ENCODE data around the gene STXBP5.
"Not testable (repeated sequence)": the region's sequence is repeated elsewhere in the genome, so short reads cannot be mapped to it uniquely, and the experiment has no call there.

Gene STXBP5

DNA sequence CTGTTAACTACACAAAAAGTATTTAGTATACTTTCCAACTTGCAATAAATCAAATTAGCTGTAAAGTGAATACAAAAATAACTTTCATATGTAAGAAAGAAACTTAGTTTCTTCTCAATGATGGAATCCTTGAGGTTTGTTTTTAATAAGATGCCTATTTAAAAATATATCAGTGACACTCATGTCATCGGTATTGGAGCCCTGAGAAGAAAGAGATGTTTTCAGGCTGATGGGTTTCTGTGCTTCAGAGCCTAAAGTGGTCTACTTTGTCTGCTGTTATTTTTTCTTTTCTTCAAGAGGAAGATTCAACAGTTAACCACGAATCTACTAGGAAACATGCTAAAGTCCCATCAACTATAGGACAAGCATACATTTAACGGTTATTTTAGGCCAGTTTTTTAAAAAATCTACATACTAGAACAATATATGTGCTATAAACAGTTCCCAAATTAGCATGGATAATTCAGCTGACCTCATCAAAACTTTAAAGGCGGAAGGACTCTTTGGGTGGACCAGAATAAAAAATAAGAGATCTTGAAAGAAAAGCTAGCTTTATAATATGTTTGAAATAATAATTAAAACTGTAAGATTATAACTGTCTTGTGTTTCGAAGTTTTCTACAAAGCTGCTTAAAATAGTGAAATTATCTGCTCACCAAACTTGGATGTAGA lies 157.2 kb downstream of the STXBP5 start:
- in situ Hi-C loops (cut with MboI; ENCODE audit: low sequenced_read_pairs): no loop called here

DNA sequence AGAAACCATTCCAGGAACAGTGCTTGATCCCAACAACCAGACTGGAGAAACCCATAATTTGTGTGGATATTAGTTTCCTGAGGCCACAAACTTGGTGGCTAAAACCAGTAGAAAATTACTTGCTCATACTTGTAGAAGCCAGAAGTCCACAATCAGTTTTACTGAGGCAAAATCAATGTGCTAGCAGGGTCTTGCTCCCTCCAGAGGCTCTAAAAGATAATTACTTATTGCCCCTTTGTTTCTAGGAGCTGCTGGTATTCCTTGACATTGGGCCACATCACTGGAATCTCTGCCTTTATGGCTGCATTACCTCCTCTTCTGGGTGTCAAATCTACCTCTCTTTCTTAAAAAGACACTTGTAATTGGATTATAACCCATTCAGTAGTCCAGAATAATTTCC lies 162.1 kb downstream of the STXBP5 start:
- in situ Hi-C loops (cut with MboI; ENCODE audit: low sequenced_read_pairs): no loop called here

DNA sequence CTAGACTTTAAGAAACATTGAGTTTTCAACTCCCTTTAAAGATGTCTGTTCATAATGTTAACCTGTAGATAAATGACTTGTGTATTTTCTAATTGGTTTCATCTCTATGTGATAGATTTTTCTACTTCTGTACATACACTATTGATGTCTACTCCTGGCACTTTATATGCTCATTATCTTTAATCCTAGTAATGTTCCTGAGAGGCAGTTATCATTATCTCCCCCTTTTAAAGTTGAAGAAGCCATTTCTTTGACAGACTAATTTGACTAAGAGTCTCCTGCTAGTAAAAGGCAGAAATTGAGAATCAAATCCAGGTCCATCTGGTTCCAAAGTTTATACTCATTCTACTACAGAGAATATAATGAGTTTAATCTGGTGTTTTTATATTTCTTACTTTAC lies 167.1 kb downstream of the STXBP5 start:
- in situ Hi-C loops (cut with MboI; ENCODE audit: low sequenced_read_pairs): no loop called here

DNA sequence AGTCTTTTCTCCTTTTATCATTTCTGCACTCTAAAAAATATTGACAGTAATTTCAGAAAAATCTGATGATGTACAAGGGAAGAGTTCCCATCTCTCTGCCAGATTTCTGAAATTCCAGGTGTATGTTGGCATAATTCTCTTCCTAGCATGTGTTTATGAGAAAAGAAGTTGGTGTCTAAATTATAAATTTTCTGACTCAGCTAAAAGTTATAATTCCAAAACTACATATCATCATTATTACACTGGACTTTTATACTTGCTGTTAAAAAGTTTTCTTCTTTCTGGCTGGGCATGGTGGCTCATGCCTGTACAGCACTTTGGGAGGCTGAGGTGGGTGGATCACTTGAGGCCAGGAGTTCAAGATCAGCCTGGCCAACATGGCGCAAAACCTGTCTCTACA lies 168.6 kb downstream of the STXBP5 start:
- in situ Hi-C loops (cut with MboI; ENCODE audit: low sequenced_read_pairs): no loop called here

DNA sequence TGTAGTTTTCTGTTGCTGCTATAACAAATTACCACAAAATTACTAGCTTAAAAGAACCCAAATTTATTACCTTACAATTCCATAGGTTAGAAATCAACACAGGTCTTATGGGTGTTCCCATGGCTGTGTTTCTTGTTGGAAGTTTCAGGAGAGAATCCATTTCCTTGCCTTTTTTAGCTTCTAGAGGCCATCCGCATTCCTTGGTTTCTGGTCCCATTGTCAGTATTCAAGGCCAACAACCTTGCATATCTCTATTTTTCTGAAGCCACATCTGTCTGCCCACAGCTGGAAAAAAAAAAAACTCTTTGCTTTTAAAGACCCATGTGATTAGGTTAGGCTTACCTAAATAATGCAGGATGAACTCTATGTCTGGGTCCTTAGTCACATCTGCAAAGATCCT lies 174.6 kb downstream of the STXBP5 start:
- in situ Hi-C loops (cut with MboI; ENCODE audit: low sequenced_read_pairs): no loop called here

DNA sequence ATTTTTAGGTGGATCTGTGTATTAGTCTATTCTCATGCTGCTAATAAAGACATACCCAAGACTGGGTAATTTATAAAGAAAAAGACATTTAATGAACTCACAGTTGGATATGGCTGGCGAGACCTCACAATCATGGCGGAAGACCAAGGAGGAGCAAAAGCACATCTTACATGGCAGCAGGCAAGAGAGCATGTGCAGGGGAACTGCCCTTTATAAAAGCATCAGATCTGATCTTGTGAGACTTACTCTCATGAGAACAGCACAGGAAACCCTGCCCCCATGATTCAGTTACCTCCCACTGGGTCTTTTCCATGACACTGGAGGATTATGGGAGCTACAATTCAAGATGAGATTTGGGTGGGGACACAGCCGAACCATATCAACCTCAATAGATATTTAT lies 176.6 kb downstream of the STXBP5 start:
- in situ Hi-C loops (cut with MboI; ENCODE audit: low sequenced_read_pairs): not testable (repeated sequence)

DNA sequence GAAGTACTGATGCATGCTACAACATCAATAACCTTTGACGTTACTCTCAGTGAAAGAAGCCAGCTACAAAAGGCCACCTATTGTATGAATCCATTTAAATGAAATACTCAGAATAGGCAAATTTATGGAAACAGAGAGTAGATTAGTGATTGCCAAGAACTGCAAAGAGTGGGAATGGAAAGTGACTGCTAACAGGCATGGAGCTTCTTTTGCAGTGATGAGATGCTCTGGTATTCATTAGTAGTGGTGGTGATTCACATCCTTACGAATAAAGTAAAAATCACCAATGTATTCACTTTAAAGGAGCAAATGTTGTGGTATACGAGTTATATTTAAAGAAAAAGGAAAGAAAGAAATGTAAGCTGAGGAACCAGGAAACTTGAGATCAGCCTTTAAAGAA lies 177.5 kb downstream of the STXBP5 start:
- in situ Hi-C loops (cut with MboI; ENCODE audit: low sequenced_read_pairs): no loop called here

DNA sequence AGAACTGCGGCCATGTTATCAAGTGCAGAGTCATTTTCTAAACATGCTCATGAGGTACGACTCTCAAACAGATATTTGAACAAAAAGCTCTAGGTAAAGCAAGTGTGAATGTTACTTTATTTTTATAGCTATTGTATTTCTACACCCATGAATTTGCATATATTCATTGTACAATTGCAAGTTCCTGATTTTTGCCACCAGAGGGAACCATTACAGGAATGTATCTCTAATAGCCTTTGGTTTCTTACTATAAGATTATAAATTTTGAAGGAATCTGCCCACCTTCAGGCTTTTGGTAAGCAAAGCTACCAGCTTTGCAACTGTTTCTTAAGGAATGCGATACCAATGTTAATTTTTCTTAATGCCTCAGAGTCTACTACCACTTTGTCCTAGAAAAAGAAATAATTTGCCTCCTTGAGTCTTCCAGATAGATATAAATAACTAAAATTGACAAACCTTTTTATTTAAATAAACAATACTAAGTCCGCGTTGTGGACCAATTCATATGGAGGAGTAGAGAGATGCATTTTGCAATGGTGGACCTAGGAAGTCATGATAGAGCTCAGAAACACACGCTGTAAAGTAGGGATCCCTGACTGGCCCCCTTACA lies 178.8 kb downstream of the STXBP5 start:
- in situ Hi-C loops (cut with MboI; ENCODE audit: low sequenced_read_pairs): no loop called here

DNA sequence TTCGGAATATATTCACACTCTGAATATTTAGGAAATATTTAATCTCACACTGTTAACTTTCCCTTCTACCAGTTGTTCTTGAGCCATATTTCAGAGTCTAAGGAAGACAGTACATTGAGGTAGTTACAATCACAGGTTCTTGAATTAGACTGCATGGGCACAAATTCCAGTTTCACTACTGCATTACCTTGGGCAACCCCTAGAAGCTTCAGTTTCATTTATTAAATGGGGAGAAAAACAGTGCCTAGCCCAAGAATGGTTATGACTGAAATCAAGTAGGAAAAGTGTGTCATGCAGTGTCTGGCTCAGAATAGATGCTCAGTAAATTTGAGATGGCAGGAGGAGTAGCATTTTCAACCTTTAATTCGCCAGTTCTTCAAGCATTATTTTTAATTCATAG lies 179.8 kb downstream of the STXBP5 start:
- in situ Hi-C loops (cut with MboI; ENCODE audit: low sequenced_read_pairs): no loop called here

DNA sequence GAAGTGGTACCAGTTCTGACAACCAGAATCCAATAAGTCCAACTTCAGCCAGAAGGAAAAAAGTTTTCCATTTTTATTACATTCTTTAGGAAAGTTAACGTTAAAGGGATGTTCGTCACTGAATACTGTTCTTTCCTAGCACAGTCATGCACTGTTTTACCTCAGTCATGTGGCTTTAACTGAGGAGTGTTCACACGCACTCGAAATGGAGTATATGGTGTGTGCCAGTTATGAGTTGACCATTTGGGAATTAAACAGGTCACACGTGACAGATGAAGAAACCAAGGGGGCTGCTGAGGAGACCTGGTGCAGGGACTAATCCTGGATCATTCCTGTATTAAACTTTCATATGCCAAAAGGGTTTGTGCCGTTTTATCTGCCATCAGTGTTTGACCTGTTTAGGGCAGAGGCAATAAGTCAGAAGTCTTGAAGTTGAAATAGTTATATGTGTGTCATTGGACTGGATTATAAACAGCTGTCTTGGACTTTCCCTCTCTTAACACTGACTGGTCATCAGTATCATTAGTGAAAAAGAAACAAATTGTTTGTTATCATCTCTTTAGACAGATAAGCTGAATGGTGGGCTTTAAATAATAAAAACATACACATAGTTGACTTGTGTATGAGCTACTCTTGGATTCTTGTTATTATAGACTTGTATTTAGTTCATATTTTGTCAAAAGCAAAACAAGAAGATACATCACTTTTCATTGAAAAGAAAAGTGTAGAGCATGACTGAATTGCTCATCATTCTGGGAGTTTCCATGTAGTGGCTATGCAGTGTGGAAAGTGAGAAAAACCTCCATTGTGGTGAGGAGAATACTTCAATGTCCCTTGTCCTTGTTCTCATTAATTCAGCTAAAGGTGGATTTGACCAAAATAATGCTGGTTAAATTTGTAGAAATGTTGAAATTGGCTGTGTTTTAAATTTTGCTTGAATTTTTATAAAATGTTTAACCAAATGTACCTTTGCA lies 180.8 kb downstream of the STXBP5 start:
- in situ Hi-C loops (cut with MboI; ENCODE audit: low sequenced_read_pairs): no loop called here

DNA sequence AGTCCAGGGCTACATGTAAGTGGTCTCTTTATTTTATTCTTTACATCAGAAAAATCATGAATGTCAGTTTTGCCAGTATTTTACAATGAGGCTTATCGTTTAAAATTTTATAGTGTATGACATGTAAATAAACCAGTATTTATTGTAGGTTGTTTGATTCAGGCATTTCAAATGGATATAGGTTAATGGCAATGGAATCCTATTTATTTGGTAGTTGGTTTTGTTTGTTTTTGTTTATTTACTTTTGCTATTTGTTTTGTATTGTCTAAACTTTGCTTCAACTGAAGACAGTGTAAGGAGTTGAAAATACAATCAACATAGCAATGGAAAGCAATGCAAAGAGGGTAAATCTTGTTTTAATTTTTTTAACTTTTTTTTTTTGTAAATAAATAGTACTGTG lies 185.2 kb downstream of the STXBP5 start:
- in situ Hi-C loops (cut with MboI; ENCODE audit: low sequenced_read_pairs): no loop called here

DNA sequence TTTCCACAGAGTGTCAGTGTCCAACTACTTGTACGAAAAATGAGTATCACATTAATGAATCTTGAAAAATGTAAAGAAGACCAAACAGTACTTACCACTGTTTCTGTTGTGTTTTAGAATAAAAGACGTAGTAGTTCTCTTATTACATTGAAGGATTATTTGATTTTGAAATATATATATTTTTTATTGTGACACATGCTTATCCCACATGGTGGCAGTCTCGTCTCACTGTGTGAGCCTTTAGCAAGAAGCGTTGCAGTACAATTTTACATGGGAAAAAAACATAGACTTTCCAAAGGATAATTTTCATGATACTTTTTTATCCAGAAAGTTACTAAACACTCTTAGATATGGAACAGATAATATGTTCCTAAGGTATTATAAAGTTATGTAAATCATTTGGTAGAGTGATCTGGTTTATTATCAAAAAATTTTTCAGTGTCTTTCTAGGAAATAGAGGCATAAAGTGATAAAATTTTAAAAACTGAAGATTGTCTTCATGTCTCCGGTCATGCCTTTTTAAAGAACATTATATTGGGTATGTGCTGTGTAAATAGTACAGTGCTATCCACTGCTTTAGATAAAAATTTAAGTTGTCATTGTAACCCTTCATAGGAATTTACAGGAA lies 186.8 kb downstream of the STXBP5 start:
- in situ Hi-C loops (cut with MboI; ENCODE audit: low sequenced_read_pairs): no loop called here

DNA sequence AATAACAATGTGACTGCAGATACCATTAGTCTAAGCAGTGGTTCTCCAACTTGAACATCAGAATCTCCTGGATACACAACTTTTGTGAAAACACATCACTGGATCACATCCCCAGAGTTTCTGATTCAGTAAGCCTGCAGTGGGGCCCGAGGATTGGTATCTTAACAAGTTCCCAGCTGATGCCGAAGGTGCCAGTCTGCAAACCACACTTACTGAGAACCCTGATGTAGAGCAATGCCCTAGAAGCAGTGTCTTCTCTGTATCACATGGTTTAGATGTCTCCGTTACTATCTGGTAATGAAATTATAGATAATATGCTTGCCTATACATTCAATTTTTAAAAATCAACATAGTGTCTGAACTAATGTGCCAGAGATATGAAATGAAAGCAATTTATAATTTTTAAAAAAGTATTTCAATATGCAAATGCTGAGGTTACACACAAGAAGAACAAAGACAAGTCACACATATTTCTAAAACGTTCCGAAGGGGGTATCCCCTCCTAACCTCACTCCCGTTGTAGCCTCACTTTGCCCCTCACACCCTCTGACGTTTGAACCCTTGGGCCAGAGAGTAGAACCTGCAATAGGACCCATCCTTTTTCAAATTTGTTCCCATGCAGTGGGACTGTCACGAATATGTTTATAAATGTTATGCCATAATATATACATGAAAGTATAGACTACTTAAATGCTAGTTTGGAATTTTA lies 188.9 kb downstream of the STXBP5 start:
- in situ Hi-C loops (cut with MboI; ENCODE audit: low sequenced_read_pairs): no loop called here

DNA sequence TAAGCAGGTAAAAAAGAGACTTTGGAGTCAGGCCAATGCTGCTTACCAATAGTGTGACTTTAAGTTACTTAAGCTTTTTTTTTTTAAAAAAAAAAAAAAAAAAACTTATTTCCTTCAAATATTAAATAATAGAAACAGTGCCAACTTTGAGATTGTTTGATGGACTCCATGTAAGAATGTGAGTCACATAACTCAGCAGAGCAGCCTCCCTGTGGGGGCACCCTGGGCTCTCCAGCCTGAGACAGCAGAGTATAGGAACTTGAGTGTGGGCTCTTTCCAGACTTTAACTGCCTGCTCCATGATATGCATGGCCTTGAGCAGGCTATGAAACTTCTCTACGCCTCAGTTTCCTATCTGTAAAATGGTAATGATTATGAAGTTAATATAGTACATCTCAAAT lies 190.9 kb downstream of the STXBP5 start:
- in situ Hi-C loops (cut with MboI; ENCODE audit: low sequenced_read_pairs): no loop called here

DNA sequence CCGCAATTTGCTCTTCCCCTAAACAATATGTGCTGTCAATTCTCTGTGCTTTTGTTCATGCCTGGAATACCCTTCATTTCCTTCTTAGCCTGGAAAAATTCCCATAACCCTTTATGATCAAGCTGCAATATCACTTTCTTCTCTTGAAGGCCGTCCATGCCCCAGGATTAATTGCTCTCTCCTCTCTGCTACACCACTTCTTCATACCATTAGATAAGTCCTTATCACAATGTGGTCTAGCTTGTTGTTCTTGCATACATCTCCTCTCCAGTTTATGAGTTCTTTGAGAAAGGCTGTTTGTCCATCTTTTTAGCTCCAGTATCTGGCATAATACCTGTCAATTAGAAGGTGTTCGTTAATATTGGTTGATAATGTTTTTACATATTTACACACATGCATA lies 193.1 kb downstream of the STXBP5 start:
- in situ Hi-C loops (cut with MboI; ENCODE audit: low sequenced_read_pairs): no loop called here

DNA sequence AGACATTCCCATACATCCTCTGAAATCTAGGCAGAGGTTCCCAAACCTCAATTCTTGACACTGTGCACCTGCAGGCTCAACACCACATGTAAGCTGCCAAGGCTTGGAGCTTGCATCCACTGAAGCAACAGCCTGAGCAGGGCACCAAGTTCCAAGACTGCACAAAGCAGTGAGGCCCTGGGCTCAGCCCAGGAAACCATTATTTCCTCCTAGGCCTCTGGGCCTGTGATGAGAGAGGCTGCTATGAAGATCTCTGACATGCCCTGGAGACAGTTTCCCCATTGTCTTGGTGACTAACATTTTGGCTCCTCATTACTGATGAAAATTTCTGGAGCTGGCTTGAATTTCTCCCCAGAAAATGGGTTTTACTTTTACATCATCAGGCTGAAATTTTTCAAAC lies 196.8 kb downstream of the STXBP5 start:
- in situ Hi-C loops (cut with MboI; ENCODE audit: low sequenced_read_pairs): no loop called here

DNA sequence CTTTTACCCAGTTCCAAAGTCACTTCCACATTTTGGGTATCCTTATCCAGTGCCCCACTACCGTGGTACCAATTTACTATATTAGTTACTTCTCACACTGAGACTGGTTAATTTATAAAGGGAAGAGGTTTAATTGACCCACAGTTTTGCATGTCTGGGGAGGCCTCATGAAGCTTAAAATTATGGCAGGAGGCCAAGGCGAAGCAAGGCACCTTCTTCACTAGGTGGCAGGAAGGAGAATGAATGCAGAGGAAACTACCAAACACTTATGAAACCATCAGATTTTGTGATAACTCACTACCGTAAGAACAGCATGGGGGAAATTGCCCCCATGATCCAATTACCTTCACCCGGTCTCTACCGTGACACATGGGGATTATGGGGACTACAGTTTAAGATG lies 197.6 kb downstream of the STXBP5 start:
- in situ Hi-C loops (cut with MboI; ENCODE audit: low sequenced_read_pairs): no loop called here

DNA sequence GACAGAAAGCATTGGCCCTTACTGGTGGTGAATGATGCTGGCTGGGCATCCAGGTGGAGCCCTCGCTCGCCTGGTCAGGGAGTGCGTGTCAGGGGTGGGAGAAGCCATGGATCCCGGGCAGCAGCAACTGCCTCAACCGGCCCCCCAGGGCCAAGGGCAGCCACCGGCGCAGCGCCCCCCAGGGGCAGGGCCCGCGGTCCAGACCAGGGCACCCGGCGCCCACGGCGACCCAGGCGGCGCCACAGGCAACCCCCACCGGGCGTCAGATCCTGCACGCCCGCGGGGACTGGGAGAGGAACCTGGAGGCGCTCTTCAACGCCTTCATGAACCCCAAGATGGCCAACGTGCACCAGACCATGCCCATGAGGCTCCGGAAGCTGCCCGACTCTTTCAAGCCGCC lies 202.6 kb downstream of the STXBP5 start:
- in situ Hi-C loops (cut with MboI; ENCODE audit: low sequenced_read_pairs): no loop called here

DNA sequence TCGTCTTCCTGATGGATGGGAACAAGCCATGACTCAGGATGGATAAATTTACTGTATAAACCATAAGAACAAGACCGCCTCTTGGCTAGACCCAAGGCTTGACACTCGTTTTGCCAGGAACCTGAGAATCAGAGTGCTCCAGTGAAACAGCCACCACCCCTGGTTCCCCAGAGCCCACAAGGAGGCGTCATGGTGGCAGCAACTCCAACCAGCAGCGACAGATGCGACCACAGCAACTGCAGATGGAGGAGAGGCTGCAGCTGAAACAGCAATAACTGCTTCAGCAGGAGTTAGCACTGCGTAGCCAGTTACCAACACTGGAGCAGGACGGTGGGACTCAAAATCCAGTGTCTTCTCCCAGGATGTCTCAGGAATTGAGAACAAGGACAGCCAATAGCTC lies 203.4 kb downstream of the STXBP5 start:
- in situ Hi-C loops (cut with MboI; ENCODE audit: low sequenced_read_pairs): no loop called here

DNA sequence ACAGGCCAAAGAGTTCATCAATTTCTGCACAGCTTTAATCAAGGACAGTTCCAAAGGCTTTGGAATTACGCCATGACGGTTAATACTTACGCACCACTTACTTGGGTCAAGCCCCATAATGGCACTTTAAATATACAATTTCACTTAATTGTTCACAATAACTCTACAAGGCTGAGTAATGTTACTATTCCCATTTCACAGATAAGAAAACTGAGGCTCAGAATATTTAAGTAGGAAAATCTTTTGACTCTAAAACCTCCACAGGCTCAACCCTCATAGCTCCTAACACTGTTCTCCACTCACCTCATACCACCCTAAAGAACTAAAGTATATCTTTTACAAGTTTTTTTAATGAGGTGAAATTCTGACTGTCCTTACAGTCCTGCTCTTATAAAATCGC lies 212.4 kb downstream of the STXBP5 start:
- in situ Hi-C loops (cut with MboI; ENCODE audit: low sequenced_read_pairs): no loop called here

DNA sequence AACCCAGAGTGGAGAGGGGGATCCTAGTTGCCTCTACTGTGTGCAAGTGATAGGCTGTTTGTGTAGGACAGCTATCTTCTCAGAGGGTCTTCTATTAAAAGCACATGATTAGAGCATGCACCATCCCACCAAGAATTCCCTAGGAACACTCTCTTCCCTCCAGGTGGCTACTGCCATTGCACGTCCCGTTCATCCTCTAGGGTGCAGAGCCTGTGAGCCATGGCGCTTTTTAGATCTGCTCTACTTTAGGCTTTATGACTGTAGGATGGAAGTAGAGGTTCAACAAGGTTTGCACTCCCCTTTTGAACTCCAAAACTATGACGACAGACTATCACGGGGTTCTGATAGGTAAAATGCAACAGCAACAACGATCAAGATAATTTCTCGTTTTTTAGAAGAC lies 213.7 kb downstream of the STXBP5 start:
- in situ Hi-C loops (cut with MboI; ENCODE audit: low sequenced_read_pairs): no loop called here
